Mesenchymal stem cell (in vitro differentiated cells and primary cell): ENCODE results near the gene DHRS4L2.
"Not testable (repeated sequence)": the region's sequence is repeated elsewhere in the genome, so short reads cannot be mapped to it uniquely, and the experiment has no call there.

Source experiments
- DNase-seq: peaks from one replicate; pipeline ENCODE4 v3.0.0-alpha.2; 2013
- H2AFZ ChIP-seq: one replicate; pipeline ENCODE4 v1.6.1; 2013; ENCODE audit warnings: low read depth, mild to moderate bottlenecking, control low read depth, inconsistent platforms, low read length, moderate library complexity
- H2AK5ac ChIP-seq: 2 replicates; pipeline ENCODE4 v1.6.1; 2013; ENCODE audit warnings: low read length, moderate library complexity, mild to moderate bottlenecking, inconsistent platforms; ENCODE audit not compliant: severe bottlenecking
- H2BK120ac ChIP-seq: one replicate; pipeline ENCODE4 v1.6.1; 2013; ENCODE audit warnings: low read depth, mild to moderate bottlenecking, inconsistent platforms, low read length, moderate library complexity
- H2BK12ac ChIP-seq, 2 experiments: one replicate each; pipeline ENCODE4 v1.6.1; 2013; ENCODE audit warnings: inconsistent platforms in 2 of 2, low read length in 2 of 2, mild to moderate bottlenecking in 2 of 2, moderate library complexity in 2 of 2, control low read depth in 1 of 2
- H2BK15ac ChIP-seq: one replicate; pipeline ENCODE4 v1.6.1; 2013; ENCODE audit warnings: mild to moderate bottlenecking, low read depth, inconsistent platforms; ENCODE audit not compliant: poor library complexity, severe bottlenecking
- H2BK5ac ChIP-seq: 2 replicates; pipeline ENCODE4 v1.6.1; 2013; ENCODE audit warnings: low read depth, mild to moderate bottlenecking, low read length, control low read depth, inconsistent platforms; ENCODE audit not compliant: poor library complexity, severe bottlenecking
- H3K14ac ChIP-seq, 2 experiments: one replicate each; pipeline ENCODE4 v1.6.1; 2013; ENCODE audit warnings: inconsistent platforms in 2 of 2, low read length in 2 of 2, control low read depth in 1 of 2, mild to moderate bottlenecking in 1 of 2, moderate library complexity in 1 of 2
- H3K18ac ChIP-seq, 2 experiments: one replicate each; pipeline ENCODE4 v1.6.1; 2013; ENCODE audit warnings: inconsistent platforms in 2 of 2, low read length in 2 of 2, control low read depth in 1 of 2, low read depth in 1 of 2, mild to moderate bottlenecking in 1 of 2
- H3K23ac ChIP-seq, 2 experiments: one replicate each; pipeline ENCODE4 v1.6.1; 2013; ENCODE audit warnings: inconsistent platforms in 2 of 2, low read length in 2 of 2, mild to moderate bottlenecking in 2 of 2, moderate library complexity in 2 of 2, control low read depth in 1 of 2
- H3K27ac ChIP-seq: 2 replicates; pipeline ENCODE4 v1.5.1; 2013; ENCODE audit warnings: mild to moderate bottlenecking, moderate library complexity, low read length, control low read depth, inconsistent platforms; ENCODE audit not compliant: poor library complexity, severe bottlenecking
- H3K27me3 ChIP-seq, 2 experiments: 2 replicates each; pipeline versions ENCODE4 v1.6.1 to v1.7.0; 2013; ENCODE audit warnings: low read length in 2 of 2, mild to moderate bottlenecking in 2 of 2, moderate library complexity in 2 of 2, control low read depth in 1 of 2, inconsistent platforms in 1 of 2; ENCODE audit not compliant: control insufficient read depth in 1 of 2, insufficient read depth in 1 of 2
- H3K36me3 ChIP-seq, 2 experiments: 2 replicates each; pipeline versions ENCODE4 v1.6.1 to v1.7.0; 2013; ENCODE audit warnings: low read length in 2 of 2, control low read depth in 1 of 2, inconsistent platforms in 1 of 2, low read depth in 1 of 2, mild to moderate bottlenecking in 1 of 2; ENCODE audit not compliant: insufficient read depth in 2 of 2, control insufficient read depth in 1 of 2
- H3K4ac ChIP-seq, 2 experiments: one replicate each; pipeline ENCODE4 v1.6.1; 2013; ENCODE audit warnings: inconsistent platforms in 2 of 2, low read length in 2 of 2, mild to moderate bottlenecking in 2 of 2, moderate library complexity in 2 of 2, control low read depth in 1 of 2, low read depth in 1 of 2
- H3K4me1 ChIP-seq: 2 replicates; pipeline ENCODE4 v1.6.1; 2013; ENCODE audit warnings: low read depth, low read length, control low read depth; ENCODE audit not compliant: control insufficient read depth, insufficient read depth
- H3K4me2 ChIP-seq: 2 replicates; pipeline ENCODE4 v1.6.1; 2013; ENCODE audit warnings: low read length, mild to moderate bottlenecking, inconsistent platforms; ENCODE audit not compliant: poor library complexity, severe bottlenecking
- H3K4me3 ChIP-seq, 2 experiments: 2 replicates each; pipeline versions ENCODE4 v1.5.1 to v1.7.0; 2013; ENCODE audit warnings: low read length in 2 of 2, mild to moderate bottlenecking in 2 of 2, control low read depth in 1 of 2, low read depth in 1 of 2; ENCODE audit not compliant: insufficient read depth in 1 of 2
- H3K79me1 ChIP-seq: replicated peaks from 2 replicates; pipeline ENCODE4 v1.6.1; 2013; ENCODE audit warnings: mild to moderate bottlenecking, control low read depth, low read length, inconsistent platforms; ENCODE audit not compliant: poor library complexity, severe bottlenecking
- H3K9ac ChIP-seq: 2 replicates; pipeline ENCODE4 v1.7.0; 2013; ENCODE audit warnings: mild to moderate bottlenecking, low read length, moderate library complexity
- H3K9me3 ChIP-seq: 2 replicates; pipeline ENCODE4 v1.7.0; 2013; ENCODE audit warnings: mild to moderate bottlenecking, low read length; ENCODE audit not compliant: control insufficient read depth
- H4K8ac ChIP-seq: one replicate; pipeline ENCODE4 v1.6.1; 2013; ENCODE audit warnings: inconsistent platforms, mild to moderate bottlenecking, low read length, moderate library complexity
- H4K91ac ChIP-seq: one replicate; pipeline ENCODE4 v1.6.1; 2013; ENCODE audit warnings: mild to moderate bottlenecking, low read length, inconsistent platforms
- WGBS: methylation state at CpG from one replicate; pipeline ENCODE4 v1.1.7; 2013; ENCODE audit warnings: mixed read lengths; 5-methylcytosine and 5-hydroxymethylcytosine counted together

The DHRS4L2 gene

DNA sequence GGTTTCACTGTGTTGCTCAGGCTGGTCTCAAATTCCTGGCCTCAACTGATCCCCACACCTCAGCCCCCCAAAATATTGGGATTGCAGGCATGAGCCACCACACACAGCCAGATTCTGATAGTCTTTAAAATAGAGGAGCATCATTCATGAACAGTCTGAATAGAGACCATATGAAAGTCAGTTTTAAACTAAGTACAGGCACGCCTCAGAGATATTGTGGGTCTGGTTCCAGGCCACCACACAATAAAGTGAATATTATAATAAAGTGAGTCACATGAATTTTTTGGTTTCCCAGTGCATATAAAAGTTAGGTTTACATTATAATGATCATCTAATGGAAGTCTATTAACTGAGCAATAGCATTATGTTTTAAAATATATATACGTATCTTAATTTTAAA is 27.0 kb upstream of the DHRS4L2 start:
- not testable (repeated sequence) for H2BK120ac ChIP-seq, H3K27me3 ChIP-seq, H2BK5ac ChIP-seq, DNase-seq, H4K91ac ChIP-seq, H3K27ac ChIP-seq, H2BK12ac ChIP-seq, H3K9ac ChIP-seq, H3K9me3 ChIP-seq, H3K4me3 ChIP-seq, H3K14ac ChIP-seq, H3K4me2 ChIP-seq, H3K23ac ChIP-seq, H3K4ac ChIP-seq, H3K4me1 ChIP-seq, H4K8ac ChIP-seq, H2AFZ ChIP-seq, H2AK5ac ChIP-seq, H2BK15ac ChIP-seq, H3K18ac ChIP-seq, H3K79me1 ChIP-seq
- H3K36me3 ChIP-seq = peaks cover 0 to 12% of the 10 kb centered on the region in 2 experiments
- no CpG with 5 or more reads among the region's 2 CpGs for WGBS

GRCh38 chr14:23969130-23969480 is 19.6 kb upstream of the DHRS4L2 start:
- no CpG with 5 or more reads among the region's 9 CpGs for WGBS
- not testable (repeated sequence) for H4K91ac ChIP-seq, H3K4me2 ChIP-seq

DNA sequence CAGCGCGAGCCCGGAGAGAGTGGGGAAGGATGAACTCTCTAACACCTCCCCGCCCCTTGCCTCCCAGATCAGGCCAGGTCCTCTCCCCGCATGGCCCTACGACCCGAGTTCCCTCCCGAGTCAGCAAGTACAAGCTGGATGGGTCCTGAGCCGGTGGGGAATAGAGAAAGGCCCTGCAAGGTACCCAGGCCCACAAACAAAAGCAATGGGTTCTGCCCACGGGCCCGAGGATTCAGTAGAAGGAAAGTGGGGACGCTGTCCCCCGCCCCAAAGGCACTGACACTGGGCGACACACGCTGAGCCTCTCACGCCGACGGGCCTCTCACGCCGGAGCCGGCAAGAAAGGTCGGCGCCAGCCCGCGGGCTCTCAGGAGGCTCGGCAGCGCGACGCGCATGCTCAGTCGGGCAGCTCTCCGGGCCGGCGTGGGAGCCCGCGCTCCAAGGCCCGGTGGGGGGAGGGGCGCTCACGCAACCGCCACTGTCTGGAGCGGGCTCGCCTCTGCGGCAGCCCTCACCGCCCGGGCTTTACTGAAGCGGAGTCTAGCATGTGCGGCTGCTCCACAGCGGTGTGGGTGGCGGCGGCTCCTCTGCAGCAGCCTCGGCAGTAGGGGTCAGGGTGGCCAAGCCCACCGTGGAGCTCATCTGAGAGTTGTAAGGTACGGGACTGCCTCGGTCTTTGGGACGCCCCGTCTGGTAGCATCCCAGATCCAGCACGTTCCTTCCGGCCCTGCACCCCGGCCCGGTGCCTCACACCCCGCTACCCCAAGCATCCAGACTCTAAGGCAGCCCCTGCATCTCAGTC is 19.0 kb upstream of the DHRS4L2 start:
- H3K4ac ChIP-seq, H3K27ac ChIP-seq, H2BK12ac ChIP-seq, H3K4me1 ChIP-seq, H3K36me3 ChIP-seq, H2AK5ac ChIP-seq, H3K79me1 ChIP-seq, H3K27me3 ChIP-seq, H2BK15ac ChIP-seq, H3K9me3 ChIP-seq, H2BK5ac ChIP-seq, H3K23ac ChIP-seq, H4K91ac ChIP-seq, H2BK120ac ChIP-seq: not testable (repeated sequence)
- Histone ChIP-seq H2AFZ (peak overlapping the region; percentile 39), H3K4me3 (peak overlapping the region in 1 of 2 experiments; percentile 63), H3K18ac (peak overlapping the region in 1 of 2 experiments; percentile 82), H3K9ac (peak overlapping the region; percentile 60), H3K14ac (peak overlapping the region in 1 of 2 experiments; percentile 71), H3K4me2 (peak overlapping the region; percentile 22), H4K8ac (peak overlapping the region; percentile 72)
- 6% methylated on average over 28 of the region's 61 CpGs for WGBS
- peak; percentile 22 for DNase-seq

More at GRCh38 chr14:23969130-23969480, 19.6 kb upstream of the DHRS4L2 start:
- not testable (repeated sequence) for H3K14ac ChIP-seq, H3K27me3 ChIP-seq, H2AK5ac ChIP-seq, H3K9ac ChIP-seq, H3K18ac ChIP-seq, H3K79me1 ChIP-seq, H3K23ac ChIP-seq, DNase-seq, H2BK120ac ChIP-seq, H3K4me3 ChIP-seq, H2BK12ac ChIP-seq, H3K36me3 ChIP-seq, H3K9me3 ChIP-seq, H3K27ac ChIP-seq, H3K4me1 ChIP-seq, H2BK5ac ChIP-seq, H3K4ac ChIP-seq, H2BK15ac ChIP-seq, H2AFZ ChIP-seq, H4K8ac ChIP-seq

DNA sequence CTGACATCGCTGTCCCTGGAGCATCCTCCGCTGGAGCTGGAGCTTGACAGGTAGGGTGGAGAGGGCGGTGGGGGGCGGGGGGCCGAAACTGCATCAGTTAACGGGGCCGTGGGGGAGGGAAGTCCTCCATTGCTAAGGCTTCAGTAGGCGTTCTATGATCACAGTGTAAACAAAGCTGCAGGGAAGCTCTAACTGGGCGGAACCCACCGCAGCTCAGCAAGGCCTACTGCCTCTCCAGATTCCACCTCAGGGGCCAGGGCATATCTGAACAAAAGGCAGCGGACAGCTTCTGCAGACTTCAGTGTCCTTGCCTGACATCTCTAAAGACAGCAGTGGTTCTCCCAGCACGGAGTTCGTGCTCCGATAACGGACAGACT is 18.5 kb upstream of the DHRS4L2 start:
- not testable (repeated sequence) for H3K9ac ChIP-seq, H2AFZ ChIP-seq
- WGBS = 77% methylated on average over 8 of the region's 15 CpGs

More for the DNA sequence above, 18.5 kb upstream of the DHRS4L2 start:
- not testable (repeated sequence) for H3K23ac ChIP-seq, H2BK12ac ChIP-seq, H3K14ac ChIP-seq, H2BK5ac ChIP-seq, H3K79me1 ChIP-seq, H2BK15ac ChIP-seq, H3K27ac ChIP-seq, H3K4ac ChIP-seq, H2AK5ac ChIP-seq, H3K27me3 ChIP-seq, DNase-seq, H3K9me3 ChIP-seq, H4K8ac ChIP-seq, H3K4me3 ChIP-seq, H4K91ac ChIP-seq, H3K36me3 ChIP-seq, H2BK120ac ChIP-seq, H3K4me2 ChIP-seq, H3K4me1 ChIP-seq, H3K18ac ChIP-seq
